ENCODE data around the gene TTYH2.

Gene TTYH2

GRCh38 chr17:74190154-74190553 is 23.2 kb upstream of the TTYH2 start:
- Mint-ChIP-seq H3K27ac (no peak overlapping the region), H3K4me3 (no peak overlapping the region), H3K36me3 (ENCODE audit: low read depth) (no peaks in the 10 kb centered on the region), H3K4me1 (peaks cover 47% of the 10 kb centered on the region), H3K27me3 (ENCODE audit: low read depth, poor library complexity) (peaks cover 22% of the 10 kb centered on the region), H3K9me3 (no peaks in the 10 kb centered on the region)
- DNase-seq: no peak
- TF ChIP-seq, protein P1, sequence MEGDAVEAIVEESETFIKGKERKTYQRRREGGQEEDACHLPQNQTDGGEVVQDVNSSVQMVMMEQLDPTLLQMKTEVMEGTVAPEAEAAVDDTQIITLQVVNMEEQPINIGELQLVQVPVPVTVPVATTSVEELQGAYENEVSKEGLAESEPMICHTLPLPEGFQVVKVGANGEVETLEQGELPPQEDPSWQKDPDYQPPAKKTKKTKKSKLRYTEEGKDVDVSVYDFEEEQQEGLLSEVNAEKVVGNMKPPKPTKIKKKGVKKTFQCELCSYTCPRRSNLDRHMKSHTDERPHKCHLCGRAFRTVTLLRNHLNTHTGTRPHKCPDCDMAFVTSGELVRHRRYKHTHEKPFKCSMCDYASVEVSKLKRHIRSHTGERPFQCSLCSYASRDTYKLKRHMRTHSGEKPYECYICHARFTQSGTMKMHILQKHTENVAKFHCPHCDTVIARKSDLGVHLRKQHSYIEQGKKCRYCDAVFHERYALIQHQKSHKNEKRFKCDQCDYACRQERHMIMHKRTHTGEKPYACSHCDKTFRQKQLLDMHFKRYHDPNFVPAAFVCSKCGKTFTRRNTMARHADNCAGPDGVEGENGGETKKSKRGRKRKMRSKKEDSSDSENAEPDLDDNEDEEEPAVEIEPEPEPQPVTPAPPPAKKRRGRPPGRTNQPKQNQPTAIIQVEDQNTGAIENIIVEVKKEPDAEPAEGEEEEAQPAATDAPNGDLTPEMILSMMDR (IDR thresholded peaks at IDR 0.05): no peak

GRCh38 chr17:74190807-74191406 is 22.5 kb upstream of the TTYH2 start:
- Mint-ChIP-seq H3K27ac (no peak overlapping the region), H3K27me3 (ENCODE audit: low read depth, poor library complexity) (peaks cover 29% of the 10 kb centered on the region), H3K4me3 (no peak overlapping the region), H3K4me1 (peaks cover 47% of the 10 kb centered on the region), H3K9me3 (no peaks in the 10 kb centered on the region), H3K36me3 (ENCODE audit: low read depth) (no peaks in the 10 kb centered on the region)
- TF ChIP-seq, protein P1 (IDR thresholded peaks at IDR 0.05): no peak
- DNase-seq: peak; percentile 76

DNA sequence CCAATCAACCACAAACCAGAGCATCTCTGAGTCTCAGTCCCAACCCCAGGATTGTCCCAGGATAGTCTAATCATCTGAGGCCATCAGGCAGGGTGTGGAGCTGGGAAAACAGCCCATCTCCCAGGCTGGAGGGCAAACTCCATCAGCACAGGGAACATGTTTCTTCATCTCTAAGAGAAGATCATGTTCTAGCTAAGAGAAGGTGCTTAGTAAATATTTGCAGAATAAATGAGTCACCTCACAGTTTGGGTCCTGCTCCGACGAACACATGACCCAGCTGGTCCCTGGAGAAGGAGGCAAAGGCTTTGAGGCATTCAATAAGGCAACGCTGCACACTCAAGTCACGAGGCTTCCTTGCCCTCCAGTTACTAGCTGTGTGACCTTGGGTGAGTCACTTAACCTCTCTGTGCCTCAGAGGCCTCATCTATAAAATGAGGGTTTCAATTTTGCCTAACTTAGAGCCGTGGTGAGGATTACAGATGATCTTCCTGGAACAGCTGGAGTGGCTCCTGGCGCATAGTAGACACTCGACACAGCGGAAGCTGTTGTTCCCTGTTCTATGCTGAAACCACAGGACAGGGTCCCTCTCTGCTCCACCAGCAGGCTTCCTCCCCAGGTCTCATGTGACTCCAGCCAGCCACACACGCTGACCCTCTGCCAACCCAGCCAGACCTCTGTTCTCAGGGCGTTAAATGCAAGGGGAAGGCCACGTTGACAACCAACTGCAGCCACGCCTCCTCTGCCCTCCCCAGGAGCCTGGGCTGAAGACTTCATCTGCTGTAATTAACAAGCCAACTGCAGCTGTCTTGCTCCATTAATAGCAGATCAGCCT is 20.2 kb upstream of the TTYH2 start:
- H3K27ac Mint-ChIP-seq: no peak overlapping the region
- no peak overlapping the region for H3K4me3 Mint-ChIP-seq
- no peaks in the 10 kb centered on the region for H3K9me3 Mint-ChIP-seq
- TF ChIP-seq, protein P1 (IDR thresholded peaks at IDR 0.05): no peak
- H3K4me1 Mint-ChIP-seq: peaks cover 39% of the 10 kb centered on the region
- H3K27me3 Mint-ChIP-seq (ENCODE audit: low read depth, poor library complexity): peaks cover 36% of the 10 kb centered on the region
- DNase-seq: no peak
- H3K36me3 Mint-ChIP-seq (ENCODE audit: low read depth): no peaks in the 10 kb centered on the region

- TF ChIP-seq, protein P1 (IDR thresholded peaks at IDR 0.05): no peak
- Mint-ChIP-seq H3K36me3 (ENCODE audit: low read depth) (no peaks in the 10 kb centered on the region), H3K27ac (no peak overlapping the region), H3K4me1 (peaks cover 32% of the 10 kb centered on the region), H3K9me3 (no peaks in the 10 kb centered on the region), H3K27me3 (ENCODE audit: low read depth, poor library complexity) (peaks cover 37% of the 10 kb centered on the region), H3K4me3 (no peak overlapping the region)
- DNase-seq: no peak
Observed at GRCh38 chr17:74194682-74195081, 18.7 kb upstream of the TTYH2 start.

DNA sequence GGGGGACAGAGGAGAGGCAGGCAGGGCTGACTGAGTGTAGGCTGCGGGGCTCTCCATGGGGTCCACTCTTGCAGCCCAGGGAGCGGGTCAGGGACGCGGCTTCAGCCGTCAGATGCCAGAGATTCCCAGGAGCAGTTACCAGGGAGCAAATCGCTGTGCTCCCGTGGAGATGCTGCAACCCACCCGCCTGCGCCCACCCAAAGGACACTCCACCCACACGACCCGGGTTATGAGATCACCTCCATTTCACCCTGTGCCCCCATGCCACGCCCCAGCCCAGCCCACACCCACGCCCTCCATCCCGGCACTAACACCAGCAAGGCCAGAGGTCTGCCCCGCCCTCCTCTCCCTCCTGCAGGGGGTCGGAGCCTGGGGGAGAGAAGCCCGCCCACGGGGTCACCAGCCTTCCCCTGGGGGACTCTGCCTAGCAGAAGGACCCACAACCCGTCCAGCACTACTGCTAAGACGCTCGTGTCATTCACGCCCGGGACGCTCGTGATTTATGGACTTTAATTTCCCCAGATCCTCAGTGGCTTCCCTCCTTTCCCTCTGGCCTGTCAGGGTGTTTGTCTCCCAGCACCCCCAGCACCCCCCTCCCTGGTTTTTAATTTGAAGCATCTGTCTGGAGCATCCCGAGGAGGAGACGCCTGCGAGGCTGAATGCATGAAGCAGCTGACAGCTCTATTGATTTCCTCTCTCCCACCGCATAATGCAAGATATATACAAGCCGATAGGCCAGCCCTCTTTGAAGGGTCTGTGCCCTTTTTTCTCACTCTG is 16.6 kb upstream of the TTYH2 start:
- TF ChIP-seq, protein P1 (IDR thresholded peaks at IDR 0.05): no peak
- Mint-ChIP-seq H3K36me3 (ENCODE audit: low read depth) (no peaks in the 10 kb centered on the region), H3K27ac (no peak overlapping the region), H3K4me3 (no peak overlapping the region), H3K4me1 (peaks cover 40% of the 10 kb centered on the region), H3K27me3 (ENCODE audit: low read depth, poor library complexity) (peaks cover 52% of the 10 kb centered on the region), H3K9me3 (no peaks in the 10 kb centered on the region)
- DNase-seq: no peak
